AG09319 (cell line): ENCODE measurements around the gene SAAL1.
A peak's percentile ranks its signal among the peaks of the same experiment; 100 is the strongest.

Source experiments
- DNase-seq: peaks from one replicate; pipeline ENCODE4 v3.0.0-alpha.2; 2010; ENCODE audit warnings: low read depth; ENCODE audit errors: extremely low read depth
- TF ChIP-seq, protein P1 (sequence below): IDR thresholded peaks from 2 replicates; pipeline ENCODE4 v1.5.1; 2011; ENCODE audit warnings: low read depth, mild to moderate bottlenecking, inconsistent platforms, low read length, moderate library complexity

Gene SAAL1, protein sequence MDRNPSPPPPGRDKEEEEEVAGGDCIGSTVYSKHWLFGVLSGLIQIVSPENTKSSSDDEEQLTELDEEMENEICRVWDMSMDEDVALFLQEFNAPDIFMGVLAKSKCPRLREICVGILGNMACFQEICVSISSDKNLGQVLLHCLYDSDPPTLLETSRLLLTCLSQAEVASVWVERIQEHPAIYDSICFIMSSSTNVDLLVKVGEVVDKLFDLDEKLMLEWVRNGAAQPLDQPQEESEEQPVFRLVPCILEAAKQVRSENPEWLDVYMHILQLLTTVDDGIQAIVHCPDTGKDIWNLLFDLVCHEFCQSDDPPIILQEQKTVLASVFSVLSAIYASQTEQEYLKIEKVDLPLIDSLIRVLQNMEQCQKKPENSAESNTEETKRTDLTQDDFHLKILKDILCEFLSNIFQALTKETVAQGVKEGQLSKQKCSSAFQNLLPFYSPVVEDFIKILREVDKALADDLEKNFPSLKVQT

DNA sequence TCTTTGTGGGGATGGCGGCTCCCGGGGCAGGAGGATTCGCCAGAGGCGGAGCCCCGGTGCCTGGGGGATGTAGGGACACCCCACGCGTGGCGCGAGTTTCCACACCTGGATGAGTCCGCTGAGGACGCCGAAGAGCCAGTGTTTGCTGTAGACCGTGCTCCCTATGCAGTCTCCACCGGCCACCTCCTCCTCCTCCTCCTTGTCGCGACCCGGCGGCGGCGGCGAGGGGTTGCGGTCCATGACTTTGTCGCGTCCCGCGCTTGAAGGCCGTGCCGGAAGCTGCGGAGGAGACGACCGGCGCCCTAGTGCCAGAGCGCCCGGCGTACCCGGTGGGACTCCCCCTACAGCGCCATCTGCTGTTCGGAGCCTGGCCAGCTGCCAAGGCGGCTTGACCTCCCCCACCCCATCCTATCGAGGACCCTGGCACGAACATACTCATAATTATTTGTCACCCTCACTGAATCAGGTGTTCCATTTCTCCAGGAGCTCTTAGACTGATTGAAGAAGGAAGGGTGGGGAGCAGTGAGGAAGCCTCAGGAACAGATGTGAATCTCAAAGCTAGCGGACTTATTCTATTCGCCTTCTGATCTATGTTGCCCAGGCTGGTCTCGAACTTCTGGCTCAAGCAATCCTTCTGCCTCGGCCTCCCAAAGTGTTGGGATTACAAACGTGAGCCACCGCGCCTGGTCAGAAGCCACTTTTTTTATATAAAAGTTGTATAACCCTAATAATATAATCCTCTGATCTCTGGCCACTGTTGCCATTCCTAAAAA, at the start of gene SAAL1:
Gene SAAL1, minus strand, starts transcription at position 281 of the 773 bp plus-strand sequence. Its CDS starts 41 bp downstream, at position 240.
- TF ChIP-seq, protein P1, sequence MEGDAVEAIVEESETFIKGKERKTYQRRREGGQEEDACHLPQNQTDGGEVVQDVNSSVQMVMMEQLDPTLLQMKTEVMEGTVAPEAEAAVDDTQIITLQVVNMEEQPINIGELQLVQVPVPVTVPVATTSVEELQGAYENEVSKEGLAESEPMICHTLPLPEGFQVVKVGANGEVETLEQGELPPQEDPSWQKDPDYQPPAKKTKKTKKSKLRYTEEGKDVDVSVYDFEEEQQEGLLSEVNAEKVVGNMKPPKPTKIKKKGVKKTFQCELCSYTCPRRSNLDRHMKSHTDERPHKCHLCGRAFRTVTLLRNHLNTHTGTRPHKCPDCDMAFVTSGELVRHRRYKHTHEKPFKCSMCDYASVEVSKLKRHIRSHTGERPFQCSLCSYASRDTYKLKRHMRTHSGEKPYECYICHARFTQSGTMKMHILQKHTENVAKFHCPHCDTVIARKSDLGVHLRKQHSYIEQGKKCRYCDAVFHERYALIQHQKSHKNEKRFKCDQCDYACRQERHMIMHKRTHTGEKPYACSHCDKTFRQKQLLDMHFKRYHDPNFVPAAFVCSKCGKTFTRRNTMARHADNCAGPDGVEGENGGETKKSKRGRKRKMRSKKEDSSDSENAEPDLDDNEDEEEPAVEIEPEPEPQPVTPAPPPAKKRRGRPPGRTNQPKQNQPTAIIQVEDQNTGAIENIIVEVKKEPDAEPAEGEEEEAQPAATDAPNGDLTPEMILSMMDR: peak; percentile 67
- peak; percentile 38 for DNase-seq

DNA sequence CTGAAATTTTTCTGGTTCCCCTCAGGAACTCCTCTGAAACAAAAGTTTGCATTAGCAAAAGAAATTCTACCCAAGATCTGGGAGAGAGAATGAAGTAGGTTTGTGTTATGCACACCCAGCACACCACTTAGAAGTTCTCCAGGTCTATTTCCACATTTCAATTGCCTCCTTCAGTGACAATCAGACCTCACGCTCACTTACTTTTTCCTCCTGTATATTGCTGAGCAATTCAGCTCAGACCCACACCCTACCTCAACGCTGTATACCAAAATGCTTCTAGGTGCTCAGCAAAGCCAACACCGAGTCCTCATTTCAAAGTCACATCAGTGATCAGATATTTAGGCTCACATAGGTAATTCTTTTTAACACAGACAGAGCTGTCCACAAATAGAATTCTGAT, 45.7 kb upstream of the SAAL1 start:
- TF ChIP-seq, protein P1: no peak
- no peak for DNase-seq

- DNase-seq: no peak
- TF ChIP-seq, protein P1: no peak
Observed at GRCh38 chr11:18145837-18146236, 40.0 kb upstream of the SAAL1 start.

DNA sequence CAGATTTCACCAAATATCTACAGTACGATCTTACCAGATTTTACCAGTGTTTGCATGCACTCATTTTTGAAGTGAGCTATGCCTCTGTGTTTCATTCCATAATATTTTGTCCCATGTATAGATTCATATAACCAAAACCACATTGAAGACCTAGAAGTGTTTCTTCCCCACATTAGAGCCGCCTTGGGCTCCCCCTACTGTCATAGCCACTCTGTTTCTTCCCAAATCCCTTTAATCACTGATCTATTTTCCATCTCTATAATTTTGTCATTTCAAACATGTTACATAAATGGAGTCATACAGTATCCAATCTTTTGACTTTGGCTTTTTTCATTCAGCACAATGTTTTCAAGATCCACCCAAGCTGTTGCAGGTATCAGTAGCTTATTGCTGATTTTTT, 39.1 kb upstream of the SAAL1 start:
- TF ChIP-seq, protein P1: no peak; the same call in 1 of the 2 replicates
- DNase-seq: no peak

GRCh38 chr11:18144243-18144642, 38.4 kb upstream of the SAAL1 start:
- no peak for DNase-seq
- TF ChIP-seq, protein P1: no peak

- DNase-seq: no peak
- TF ChIP-seq, protein P1: no peak
Observed at GRCh38 chr11:18140145-18140544, 34.3 kb upstream of the SAAL1 start.
